ENCODE results near the gene PKD1.

PKD1 gene

GRCh38 chr16:2064368-2064945 is 71.2 kb downstream of the PKD1 start:
- no peak for DNase-seq

- no peak for DNase-seq
Measured at GRCh38 chr16:2063861-2064260, 71.8 kb downstream of the PKD1 start.

DNA sequence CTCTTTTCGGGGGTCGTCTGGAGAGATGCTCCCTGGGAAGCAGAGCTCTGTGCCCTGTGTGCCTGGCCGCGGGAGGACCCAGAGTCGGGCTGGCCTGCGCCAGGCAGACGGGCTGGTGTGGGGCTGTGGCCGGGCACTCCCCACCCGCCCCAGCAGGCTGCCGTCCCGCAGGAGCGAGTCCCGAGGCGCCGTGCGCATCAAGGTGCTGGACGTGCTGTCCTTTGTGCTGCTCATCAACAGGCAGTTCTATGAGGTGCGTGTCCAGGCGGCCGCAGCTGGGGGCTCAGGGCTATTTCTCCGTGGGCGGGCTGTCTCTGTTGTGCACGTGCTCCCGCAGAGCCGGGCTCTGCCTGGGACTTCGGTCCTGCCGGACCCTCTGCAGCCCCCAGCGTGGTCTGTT is 72.9 kb downstream of the PKD1 start:
- DNase-seq = no peak

- no peak for DNase-seq
Measured at GRCh38 chr16:2061526-2061925, 74.2 kb downstream of the PKD1 start.

GRCh38 chr16:2061023-2061422 is 74.7 kb downstream of the PKD1 start:
- no peak for DNase-seq

DNA sequence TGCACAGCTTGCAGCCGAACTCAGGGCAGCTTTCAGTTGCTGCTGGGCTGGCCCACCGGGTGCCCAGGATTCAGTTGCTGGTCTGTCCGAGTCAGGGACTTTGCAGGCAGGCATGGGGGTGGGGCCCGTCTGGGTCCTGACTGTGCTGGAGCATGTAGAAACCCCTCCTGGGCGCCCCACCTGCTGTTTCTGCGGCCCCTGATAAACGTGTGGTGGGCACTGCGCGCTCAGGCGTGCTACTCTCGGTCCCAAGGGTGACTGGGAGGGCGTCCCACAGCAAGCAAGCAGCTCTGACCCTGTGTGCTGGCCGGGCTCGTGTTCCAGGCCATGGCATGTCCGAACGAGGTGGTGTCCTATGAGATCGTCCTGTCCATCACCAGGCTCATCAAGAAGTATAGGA is 75.4 kb downstream of the PKD1 start:
- DNase-seq = no peak

GRCh38 chr16:2058872-2059271 is 76.8 kb downstream of the PKD1 start:
- no peak for DNase-seq

DNA sequence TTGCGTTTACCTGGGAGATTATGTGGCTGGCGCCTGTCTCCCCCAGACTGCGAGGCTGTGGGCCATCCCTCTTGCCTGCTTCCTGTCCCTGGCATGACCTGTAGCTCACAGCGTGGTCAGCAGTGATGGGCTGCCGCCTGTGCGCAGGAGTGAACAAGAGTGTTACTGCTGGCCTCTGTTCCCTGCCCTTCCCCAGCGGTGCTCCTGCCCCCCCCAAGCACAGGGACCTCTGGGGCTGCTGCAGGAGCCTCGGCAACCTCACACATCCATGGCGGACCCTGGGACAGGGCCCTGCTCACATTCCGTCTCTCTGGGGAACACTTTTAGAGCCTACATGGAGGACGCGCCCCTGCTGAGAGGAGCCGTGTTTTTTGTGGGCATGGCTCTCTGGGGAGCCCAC is 77.3 kb downstream of the PKD1 start:
- no peak for DNase-seq

DNA sequence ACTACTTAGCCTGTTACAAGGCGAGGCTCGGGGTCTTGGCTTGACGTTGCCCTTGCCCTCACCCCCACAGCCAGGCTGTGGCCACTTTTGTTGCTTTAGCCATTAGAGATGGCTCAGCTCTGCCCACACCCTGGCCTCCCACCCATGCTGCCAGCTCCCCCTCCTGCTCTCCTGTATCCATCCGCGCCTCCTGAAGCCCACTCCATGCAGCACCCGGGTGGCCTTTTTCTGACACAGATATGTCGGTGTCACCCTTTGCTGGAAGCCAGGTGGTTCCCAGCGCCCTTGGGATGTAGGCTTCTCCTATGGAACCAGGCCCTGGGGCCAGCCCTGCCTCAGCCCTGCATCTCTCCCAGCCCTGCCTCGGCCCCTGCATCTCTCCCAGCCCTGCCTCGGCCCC is 78.3 kb downstream of the PKD1 start:
- DNase-seq = no peak

DNA sequence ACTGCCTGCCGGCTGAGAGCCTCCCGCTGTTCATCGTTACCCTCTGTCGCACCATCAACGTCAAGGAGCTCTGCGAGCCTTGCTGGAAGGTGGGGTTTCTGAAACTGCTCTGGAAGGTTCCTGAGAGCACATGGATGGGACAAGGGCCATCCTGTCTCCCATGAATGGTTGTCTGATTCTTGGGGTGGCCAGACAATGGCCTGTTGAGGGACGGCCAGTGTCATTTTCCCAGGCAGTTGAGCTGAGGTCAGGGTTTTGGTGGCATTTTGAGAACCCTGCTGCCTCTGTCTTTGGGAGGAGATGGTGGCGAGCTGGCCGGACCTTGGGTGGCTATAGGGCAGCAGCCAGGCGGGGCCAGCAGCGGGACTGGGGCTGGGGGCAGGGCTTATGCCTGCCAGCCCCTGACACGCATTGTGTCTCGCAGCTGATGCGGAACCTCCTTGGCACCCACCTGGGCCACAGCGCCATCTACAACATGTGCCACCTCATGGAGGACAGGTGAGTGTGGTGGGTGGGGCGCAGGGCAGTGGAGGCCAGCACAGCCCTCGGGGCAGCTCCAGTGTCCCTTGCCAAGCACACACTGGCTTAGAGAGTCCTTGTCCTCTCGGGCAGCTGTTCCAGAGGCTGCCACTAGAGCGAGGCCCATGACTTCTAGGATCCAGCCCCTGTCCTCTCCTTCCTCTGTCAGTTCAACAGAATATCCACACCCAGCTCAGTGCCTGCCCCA is 78.9 kb downstream of the PKD1 start:
- DNase-seq = no peak

DNA sequence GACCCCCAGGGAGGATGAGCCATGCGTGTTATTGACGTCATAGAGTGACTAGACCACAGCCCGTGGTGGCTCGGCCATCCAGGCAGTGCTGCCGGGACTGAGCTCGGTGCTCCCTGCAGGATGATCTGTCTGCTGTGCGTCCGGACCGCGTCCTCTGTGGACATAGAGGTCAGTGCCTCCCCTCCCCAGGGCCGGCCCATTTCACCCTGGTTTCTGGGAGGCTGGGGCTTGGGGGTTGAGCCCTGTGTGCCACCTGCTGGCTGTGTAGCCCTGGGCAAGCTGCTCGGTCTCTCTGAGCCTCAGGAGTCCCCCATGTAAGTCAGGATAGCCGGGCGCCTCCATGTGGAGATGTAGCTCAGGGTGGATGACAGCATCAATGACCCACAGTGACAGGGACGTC is 79.6 kb downstream of the PKD1 start:
- no peak for DNase-seq

DNA sequence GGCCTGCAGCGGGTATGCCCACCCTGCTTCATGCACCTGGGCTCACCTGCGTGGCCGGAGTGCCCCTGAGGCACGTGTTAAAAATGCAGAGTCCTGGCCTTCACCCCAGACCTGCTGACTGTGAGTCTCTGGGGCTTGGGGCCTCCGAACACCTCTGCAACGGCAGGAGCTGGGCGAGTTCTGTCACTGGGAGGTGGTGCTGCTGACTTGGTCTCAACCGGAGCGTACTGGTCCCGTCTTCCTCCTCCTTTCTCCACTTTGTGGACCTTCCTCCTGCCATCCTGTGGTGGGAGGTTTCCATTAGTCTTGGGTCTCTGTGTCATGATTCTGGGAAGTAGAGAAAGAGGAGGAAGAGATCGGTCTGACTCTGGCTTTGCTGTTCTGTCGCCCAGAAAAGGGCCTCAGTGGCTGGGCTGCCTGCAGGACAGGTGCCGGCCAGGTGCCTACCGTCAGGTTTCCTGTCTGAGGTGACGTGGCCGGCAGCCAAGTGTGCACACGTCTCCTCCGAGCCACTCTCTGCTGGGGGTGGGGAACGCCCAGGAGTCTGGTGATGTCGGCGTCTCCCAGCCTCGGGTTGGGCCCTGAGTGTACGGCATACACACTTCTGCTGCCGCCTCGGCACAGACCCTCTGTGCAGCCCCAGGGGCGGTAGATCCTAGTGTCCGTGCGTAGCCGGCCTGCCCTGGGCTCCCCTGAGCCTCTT is 81.0 kb downstream of the PKD1 start:
- no peak for DNase-seq

GRCh38 chr16:2053897-2054296 is 81.8 kb downstream of the PKD1 start:
- no peak for DNase-seq

- no peak for DNase-seq
Measured at GRCh38 chr16:2053211-2053610, 82.5 kb downstream of the PKD1 start.

GRCh38 chr16:2048116-2048543 is 87.6 kb downstream of the PKD1 start:
- DNase-seq = no peak

- peak; percentile 78 to 85 for DNase-seq
Measured at GRCh38 chr16:2047330-2048115, 88.2 kb downstream of the PKD1 start, which contains the start of the genes NTHL1 and TSC2. TSS of gene NTHL1 (minus strand) at chr16:2047834. CDS start at chr16:2047823, 11 bp downstream. TSS of gene TSC2 (plus strand) at chr16:2047985. CDS start at chr16:2048616, 631 bp downstream.

DNA sequence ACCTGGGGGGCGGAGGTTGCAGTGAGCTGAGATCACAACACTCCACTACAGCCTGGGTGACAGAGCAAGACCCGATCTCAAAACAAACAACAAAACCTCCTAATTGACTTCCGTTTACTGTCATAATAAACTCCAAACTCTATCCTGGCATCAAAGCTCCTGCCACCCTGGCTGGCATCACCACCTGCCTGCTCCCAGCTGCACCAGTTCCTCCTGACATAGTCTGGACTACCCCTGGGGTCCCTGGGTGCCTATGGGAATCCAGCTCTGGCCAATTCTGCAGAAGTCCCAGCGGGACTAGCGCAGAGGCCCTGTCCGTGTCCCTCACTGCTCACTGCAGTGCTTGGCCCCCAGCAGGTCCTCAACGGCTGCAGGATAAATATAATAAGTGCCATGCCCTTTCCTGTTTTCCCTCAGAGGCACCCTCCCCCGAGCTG is 88.8 kb downstream of the PKD1 start:
- DNase-seq = no peak

DNA sequence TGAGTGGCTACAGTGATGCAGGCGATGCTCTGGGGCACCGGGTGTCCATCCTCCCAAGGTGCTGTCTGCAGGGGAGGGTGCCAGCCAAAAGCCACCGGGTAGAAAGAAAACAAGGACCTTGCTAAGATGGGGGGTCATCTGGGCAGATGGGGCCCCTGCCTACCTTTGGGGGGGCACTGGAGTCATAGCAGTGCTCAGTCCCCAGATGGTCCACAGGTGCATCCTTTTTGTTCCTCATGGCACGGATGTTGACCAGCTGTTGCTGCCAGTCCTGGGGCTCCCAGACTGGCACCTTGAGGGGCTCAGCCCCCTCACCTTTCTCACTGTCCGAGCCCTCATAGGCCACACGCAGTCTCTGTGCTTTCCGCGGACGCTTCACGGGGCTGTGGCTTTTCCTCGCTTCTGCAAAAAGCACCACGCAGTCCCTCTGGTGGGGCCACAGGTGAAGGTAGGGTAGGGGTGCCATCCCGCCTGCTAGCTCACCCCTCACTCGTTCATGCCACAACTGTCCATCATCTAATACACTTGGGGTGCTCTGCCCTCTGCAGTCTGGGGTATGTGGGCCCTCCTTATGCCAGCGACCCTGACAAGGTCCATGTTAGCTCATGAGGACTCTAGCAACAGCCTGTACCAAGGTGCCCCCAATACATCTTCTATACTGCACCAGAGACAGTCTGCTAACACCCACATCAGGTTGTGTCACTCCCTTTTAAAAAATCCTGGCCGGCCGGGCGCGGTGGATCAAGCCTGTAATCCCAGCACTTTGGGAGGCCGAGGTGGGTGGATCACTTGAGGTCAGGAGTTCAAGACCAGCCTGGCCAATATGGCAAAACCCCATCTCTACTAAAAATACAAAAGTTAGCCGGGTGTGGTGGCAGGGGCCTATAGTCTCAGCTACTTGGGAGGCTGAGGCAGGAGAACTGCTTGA is 89.5 kb downstream of the PKD1 start:
- DNase-seq = no peak

- DNase-seq = no peak
Measured at GRCh38 chr16:2044541-2044940, 91.2 kb downstream of the PKD1 start.

GRCh38 chr16:2043667-2044451 is 91.8 kb downstream of the PKD1 start:
- no peak for DNase-seq

- no peak for DNase-seq
Measured at GRCh38 chr16:2042986-2043666, 92.6 kb downstream of the PKD1 start.
